ENCODE results near the gene CHCHD4.

The CHCHD4 gene

DNA sequence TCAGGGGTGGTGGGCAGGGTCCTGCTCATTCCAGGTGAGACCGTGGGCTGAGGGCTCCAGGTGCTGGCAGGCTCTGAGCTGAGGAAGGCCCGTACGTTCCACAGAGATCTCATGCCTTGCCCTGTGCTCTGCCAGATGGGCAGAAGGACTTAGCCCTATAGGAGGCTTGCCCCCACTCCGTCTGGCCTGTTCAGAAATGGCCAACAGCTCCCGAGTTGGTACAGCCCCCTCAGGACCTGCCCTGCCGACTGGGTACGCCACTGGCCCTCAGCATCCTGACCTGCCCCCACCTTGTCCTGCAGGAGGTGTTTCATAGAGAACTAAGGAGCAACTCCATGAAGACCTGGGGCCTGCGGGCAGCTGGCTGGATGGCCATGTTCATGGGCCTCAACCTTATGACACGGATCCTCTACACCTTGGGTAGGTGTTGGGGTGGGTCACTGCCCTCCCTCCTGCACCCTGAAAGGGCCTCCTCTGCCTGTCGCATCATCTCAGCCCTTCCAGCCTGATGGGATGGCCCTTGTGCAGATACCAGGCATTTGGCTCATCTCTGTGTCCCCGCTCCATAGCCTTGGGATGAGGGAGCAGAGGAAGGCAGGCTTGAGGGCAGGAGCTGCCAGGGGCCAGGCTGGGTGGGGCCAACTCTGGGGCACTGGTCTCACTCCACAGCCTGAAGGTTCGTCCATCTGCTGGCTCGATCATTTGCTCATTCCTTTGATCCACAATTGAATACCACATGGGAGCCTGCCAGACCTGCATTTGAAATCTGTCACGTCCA is 14.4 kb upstream of the CHCHD4 start:
- Histone ChIP-seq H3K27ac (ENCODE audit: low read depth, low read length) (no peak overlapping the region), H3K79me2 (ENCODE audit: insufficient read depth, low read length) (no peaks in the 10 kb centered on the region), H3K36me3 (ENCODE audit: low read length) (no peaks in the 10 kb centered on the region), H2AFZ (ENCODE audit: low read depth, low read length, severe bottlenecking) (no peak overlapping the region), H3K9me3 (ENCODE audit: insufficient read depth, low read length) (no peaks in the 10 kb centered on the region), H4K20me1 (ENCODE audit: low read depth, low read length) (no peaks in the 10 kb centered on the region), H3K9me2 (replicated peaks; ENCODE audit: insufficient read depth, low read length) (no peaks in the 10 kb centered on the region), H3K4me3 (ENCODE audit: insufficient read depth, low read length, poor library complexity, severe bottlenecking) (no peak overlapping the region), H3F3A (ENCODE audit: insufficient read depth) (no peaks in the 10 kb centered on the region), H3K9ac (ENCODE audit: low read length) (no peak overlapping the region), H3K4me2 (ENCODE audit: low read depth, low read length, poor library complexity, severe bottlenecking) (no peak overlapping the region), H3K27me3 (ENCODE audit: low read length) (no peaks in the 10 kb centered on the region)
- TF ChIP-seq, protein P1, sequence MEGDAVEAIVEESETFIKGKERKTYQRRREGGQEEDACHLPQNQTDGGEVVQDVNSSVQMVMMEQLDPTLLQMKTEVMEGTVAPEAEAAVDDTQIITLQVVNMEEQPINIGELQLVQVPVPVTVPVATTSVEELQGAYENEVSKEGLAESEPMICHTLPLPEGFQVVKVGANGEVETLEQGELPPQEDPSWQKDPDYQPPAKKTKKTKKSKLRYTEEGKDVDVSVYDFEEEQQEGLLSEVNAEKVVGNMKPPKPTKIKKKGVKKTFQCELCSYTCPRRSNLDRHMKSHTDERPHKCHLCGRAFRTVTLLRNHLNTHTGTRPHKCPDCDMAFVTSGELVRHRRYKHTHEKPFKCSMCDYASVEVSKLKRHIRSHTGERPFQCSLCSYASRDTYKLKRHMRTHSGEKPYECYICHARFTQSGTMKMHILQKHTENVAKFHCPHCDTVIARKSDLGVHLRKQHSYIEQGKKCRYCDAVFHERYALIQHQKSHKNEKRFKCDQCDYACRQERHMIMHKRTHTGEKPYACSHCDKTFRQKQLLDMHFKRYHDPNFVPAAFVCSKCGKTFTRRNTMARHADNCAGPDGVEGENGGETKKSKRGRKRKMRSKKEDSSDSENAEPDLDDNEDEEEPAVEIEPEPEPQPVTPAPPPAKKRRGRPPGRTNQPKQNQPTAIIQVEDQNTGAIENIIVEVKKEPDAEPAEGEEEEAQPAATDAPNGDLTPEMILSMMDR (IDR thresholded peaks at IDR 0.05; ENCODE audit: insufficient read depth, low read length, poor library complexity, severe bottlenecking), result no peak
- no peak for TF ChIP-seq EZH2phosphoT487 (conservative IDR thresholded peaks at IDR 0.05; ENCODE audit: low read length)

DNA sequence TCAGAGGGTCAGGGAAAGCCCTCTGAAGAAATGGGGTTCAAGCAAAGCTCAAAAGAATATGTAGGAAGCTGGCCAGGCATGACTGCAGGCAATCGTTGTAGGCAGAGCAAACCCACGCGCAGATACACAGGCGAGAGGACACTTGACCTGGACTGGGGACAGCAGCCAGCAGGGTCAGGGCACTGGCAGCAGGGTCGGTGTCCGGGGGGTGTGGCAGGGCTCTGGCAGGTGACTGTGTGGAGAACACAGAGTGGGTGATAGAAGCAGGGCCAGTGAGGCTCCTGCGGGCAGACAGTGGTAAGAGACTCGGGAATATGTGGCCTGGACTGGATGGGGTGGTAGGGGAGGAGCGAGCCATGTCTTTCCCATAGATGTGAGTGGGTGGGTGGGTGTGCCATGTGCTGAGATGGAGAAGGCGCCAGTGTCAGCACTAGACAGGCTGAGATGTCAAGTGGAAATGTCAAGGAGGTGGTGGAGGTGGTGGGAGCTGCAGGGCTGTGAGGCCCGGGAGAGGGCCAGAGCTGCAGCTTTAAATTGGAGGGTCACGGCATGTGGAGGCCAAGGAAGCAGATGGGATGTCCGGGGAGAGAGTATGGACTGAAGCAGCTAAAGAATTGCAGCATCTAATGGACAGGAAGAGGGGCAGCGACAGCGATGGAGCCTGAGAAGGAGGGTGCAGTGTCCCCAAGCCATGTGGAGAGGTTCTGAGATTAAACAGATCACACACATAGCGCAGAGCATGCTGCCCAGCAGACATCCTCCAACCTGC is 13.6 kb upstream of the CHCHD4 start:
- no peaks in the 10 kb centered on the region for H3F3A ChIP-seq (ENCODE audit: insufficient read depth)
- H3K9me2 ChIP-seq (replicated peaks; ENCODE audit: insufficient read depth, low read length), result no peaks in the 10 kb centered on the region
- H3K9me3 ChIP-seq (ENCODE audit: insufficient read depth, low read length), result no peaks in the 10 kb centered on the region
- no peak overlapping the region for H2AFZ ChIP-seq (ENCODE audit: low read depth, low read length, severe bottlenecking)
- no peaks in the 10 kb centered on the region for H3K36me3 ChIP-seq (ENCODE audit: low read length)
- no peak overlapping the region for H3K4me2 ChIP-seq (ENCODE audit: low read depth, low read length, poor library complexity, severe bottlenecking)
- no peaks in the 10 kb centered on the region for H3K27me3 ChIP-seq (ENCODE audit: low read length)
- H3K79me2 ChIP-seq (ENCODE audit: insufficient read depth, low read length), result no peaks in the 10 kb centered on the region
- no peak overlapping the region for H3K9ac ChIP-seq (ENCODE audit: low read length)
- H3K27ac ChIP-seq (ENCODE audit: low read depth, low read length), result no peak overlapping the region
- no peaks in the 10 kb centered on the region for H4K20me1 ChIP-seq (ENCODE audit: low read depth, low read length)
- no peak overlapping the region for H3K4me3 ChIP-seq (ENCODE audit: insufficient read depth, low read length, poor library complexity, severe bottlenecking)
- TF ChIP-seq, protein P1 (IDR thresholded peaks at IDR 0.05; ENCODE audit: insufficient read depth, low read length, poor library complexity, severe bottlenecking), result no peak
- TF ChIP-seq EZH2phosphoT487 (conservative IDR thresholded peaks at IDR 0.05; ENCODE audit: low read length), result no peak

DNA sequence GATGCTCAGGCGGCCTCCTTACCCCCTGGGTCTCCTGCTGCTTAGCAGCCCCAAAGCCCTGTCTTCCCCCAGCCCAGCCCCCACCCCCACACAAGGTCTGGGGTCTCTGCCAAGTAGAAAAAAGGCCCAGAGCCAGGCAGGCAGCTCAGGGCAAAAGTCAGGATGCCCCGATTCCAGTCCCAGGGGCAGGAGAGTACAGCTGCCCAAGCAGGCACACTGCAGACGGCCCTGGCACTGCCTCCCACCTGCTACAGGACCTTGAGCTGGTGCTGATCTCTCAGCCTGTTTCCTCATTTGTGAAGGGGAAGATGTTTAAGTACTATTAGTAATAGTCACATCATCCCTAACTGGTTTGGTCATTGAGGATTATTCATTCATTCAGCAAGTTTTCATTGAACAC is 12.8 kb upstream of the CHCHD4 start:
- Histone ChIP-seq H3F3A (ENCODE audit: insufficient read depth) (no peaks in the 10 kb centered on the region), H3K4me2 (ENCODE audit: low read depth, low read length, poor library complexity, severe bottlenecking) (no peak overlapping the region), H4K20me1 (ENCODE audit: low read depth, low read length) (no peaks in the 10 kb centered on the region), H3K9me3 (ENCODE audit: insufficient read depth, low read length) (no peaks in the 10 kb centered on the region), H3K9ac (ENCODE audit: low read length) (no peak overlapping the region), H3K9me2 (replicated peaks; ENCODE audit: insufficient read depth, low read length) (no peaks in the 10 kb centered on the region), H3K4me3 (ENCODE audit: insufficient read depth, low read length, poor library complexity, severe bottlenecking) (no peak overlapping the region), H3K27ac (ENCODE audit: low read depth, low read length) (no peak overlapping the region), H3K36me3 (ENCODE audit: low read length) (no peaks in the 10 kb centered on the region), H2AFZ (ENCODE audit: low read depth, low read length, severe bottlenecking) (no peak overlapping the region), H3K79me2 (ENCODE audit: insufficient read depth, low read length) (no peaks in the 10 kb centered on the region), H3K27me3 (ENCODE audit: low read length) (no peaks in the 10 kb centered on the region)
- no peak for TF ChIP-seq EZH2phosphoT487 (conservative IDR thresholded peaks at IDR 0.05; ENCODE audit: low read length)
- TF ChIP-seq, protein P1 (IDR thresholded peaks at IDR 0.05; ENCODE audit: insufficient read depth, low read length, poor library complexity, severe bottlenecking), result no peak
